Activated T-cell treated with anti-CD3 and anti-CD28 coated beads, Interleukin-2, amount 50 U/mL, for 4 hours (primary cell): Measurements from ENCODE around the gene HLA-DQB1. TPM values are rescaled to one million over a fixed set of nuclear protein-coding genes. Genes with fewer than 3 reads are reported as not detected.
"Not testable (repeated sequence)": the region's sequence is repeated elsewhere in the genome, so short reads cannot be mapped to it uniquely, and the experiment has no call there.

Source experiments
- ATAC-seq, 2 donors: fragments of 200-7000 bp; cut with Tn5 transposase; one replicate each; pipeline ENCODE4 v1.10.0; 2021
- DNase-seq: peaks from one replicate; pipeline ENCODE4 v3.0.0-alpha.2; 2020
- H3K27me3 Mint-ChIP-seq: one replicate; pipeline ENCODE4 v1.8.0; 2021; ENCODE audit warnings: low read depth, mixed read lengths
- H3K36me3 Mint-ChIP-seq: one replicate; pipeline ENCODE4 v1.8.0; 2022; ENCODE audit warnings: mixed read lengths; ENCODE audit not compliant: insufficient read depth
- H3K4me1 Mint-ChIP-seq: one replicate; pipeline ENCODE4 v1.8.0; 2021; ENCODE audit warnings: low read depth, mixed read lengths
- H3K4me3 Mint-ChIP-seq: one replicate; pipeline ENCODE4 v1.8.0; 2021; ENCODE audit warnings: mild to moderate bottlenecking, moderate library complexity, mixed read lengths
- H3K9me3 Mint-ChIP-seq: one replicate; pipeline ENCODE4 v1.8.0; 2021; ENCODE audit warnings: mixed read lengths
- total RNA-seq, 3 donors: library from RNA; stranded (reverse); gene quantifications; one replicate each; pipeline ENCODE4 v1.2.1, GENCODE V29; 2021

The HLA-DQB1 gene
- total RNA-seq = 10 to 100 TPM in 1 of 3 donors, 1 to 10 TPM in 2; 3.8 to 12.5 (median 6.2) TPM

GRCh38 chr6:32666420-32667300, at the start of gene HLA-DQB1:
Gene HLA-DQB1, minus strand, starts transcription at chr6:32666657. Its CDS starts 50 bp downstream, at chr6:32666607.
- H3K27me3 Mint-ChIP-seq = peaks cover 6% of the 10 kb centered on the region
- H3K9me3 Mint-ChIP-seq = no peaks in the 10 kb centered on the region
- H3K4me1 Mint-ChIP-seq = peaks cover 46% of the 10 kb centered on the region
- peak within 1 kb of the TSS; percentile 80 for H3K4me3 Mint-ChIP-seq
- ATAC-seq = peak; percentile 76 to 85
- DNase-seq = peak; percentile 46
- peaks cover 5% of the 10 kb centered on the region for H3K36me3 Mint-ChIP-seq

DNA sequence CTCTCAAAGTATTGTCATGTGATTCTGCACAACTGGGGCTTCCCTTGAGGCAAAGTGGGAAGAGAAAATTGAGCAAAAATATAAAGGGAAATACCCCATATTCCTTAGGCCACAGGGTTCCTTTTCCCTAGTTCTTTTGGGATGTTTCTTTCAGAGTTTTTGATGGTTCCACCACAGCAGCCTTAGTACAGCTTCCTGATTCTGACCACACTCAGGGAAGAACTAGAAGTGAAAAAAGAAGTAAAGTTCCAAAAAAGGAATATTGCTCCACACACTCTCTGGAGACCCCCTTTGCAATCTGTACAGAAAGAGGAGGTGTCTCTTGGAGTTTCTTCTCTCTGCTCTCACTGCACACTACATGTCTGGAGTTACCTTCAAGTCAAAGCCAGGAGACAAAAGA, 46.8 kb upstream of the HLA-DQB1 start:
- Mint-ChIP-seq H3K27me3 (no peaks in the 10 kb centered on the region), H3K36me3 (no peaks in the 10 kb centered on the region), H3K9me3 (no peaks in the 10 kb centered on the region), H3K4me3 (no peak overlapping the region), H3K4me1 (no peaks in the 10 kb centered on the region)
- ATAC-seq = no peak
- no peak for DNase-seq

- H3K4me3 Mint-ChIP-seq = no peak overlapping the region
- H3K36me3 Mint-ChIP-seq = no peaks in the 10 kb centered on the region
- ATAC-seq (no peak), DNase-seq (no peak)
- H3K4me1 Mint-ChIP-seq = no peaks in the 10 kb centered on the region
- peaks cover 4% of the 10 kb centered on the region for H3K9me3 Mint-ChIP-seq
- no peaks in the 10 kb centered on the region for H3K27me3 Mint-ChIP-seq
Observed at GRCh38 chr6:32709625-32710024, 43.2 kb upstream of the HLA-DQB1 start.

DNA sequence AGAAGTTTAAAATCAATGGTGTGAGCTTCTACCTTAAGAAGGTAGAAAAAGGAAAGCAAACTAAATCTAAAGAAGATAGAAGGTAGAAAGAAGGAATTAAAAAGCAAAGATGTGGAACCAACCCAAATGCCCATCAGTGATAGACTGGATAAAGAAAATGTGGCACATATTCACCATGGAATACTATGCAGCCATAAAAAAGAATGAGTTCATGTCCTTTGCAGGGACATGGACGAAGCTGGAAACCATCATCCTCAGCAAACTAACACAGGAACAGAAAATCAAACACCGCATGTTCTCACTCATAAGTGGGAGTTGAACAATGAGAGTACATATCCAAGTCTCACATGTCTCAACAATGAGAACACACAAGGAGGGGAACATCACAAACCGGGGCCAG, 38.7 kb upstream of the HLA-DQB1 start:
- ATAC-seq, H3K9me3 Mint-ChIP-seq, DNase-seq, H3K4me1 Mint-ChIP-seq, H3K36me3 Mint-ChIP-seq, H3K4me3 Mint-ChIP-seq: not testable (repeated sequence)
- H3K27me3 Mint-ChIP-seq = peaks cover 25% of the 10 kb centered on the region

DNA sequence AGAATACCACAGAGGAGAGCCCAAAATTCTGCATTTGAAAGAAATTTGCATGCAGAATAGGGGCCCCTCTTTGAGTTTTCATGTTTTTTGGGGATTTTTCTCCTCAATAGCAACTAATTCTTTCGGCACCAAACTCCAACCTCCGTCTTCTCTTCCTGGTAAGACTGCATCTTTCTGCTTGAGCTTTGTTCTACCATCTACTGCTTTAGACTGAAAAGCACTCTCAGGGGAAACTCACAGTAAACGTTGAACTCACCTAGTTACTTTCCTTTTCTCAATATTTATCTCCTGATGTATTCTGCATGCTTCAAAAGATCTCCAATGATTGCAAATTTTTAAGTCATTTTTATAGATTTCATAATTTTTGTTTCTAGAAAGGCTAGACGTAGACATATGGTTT, 36.9 kb upstream of the HLA-DQB1 start:
- peaks cover 4% of the 10 kb centered on the region for H3K9me3 Mint-ChIP-seq
- no peak for ATAC-seq

DNA sequence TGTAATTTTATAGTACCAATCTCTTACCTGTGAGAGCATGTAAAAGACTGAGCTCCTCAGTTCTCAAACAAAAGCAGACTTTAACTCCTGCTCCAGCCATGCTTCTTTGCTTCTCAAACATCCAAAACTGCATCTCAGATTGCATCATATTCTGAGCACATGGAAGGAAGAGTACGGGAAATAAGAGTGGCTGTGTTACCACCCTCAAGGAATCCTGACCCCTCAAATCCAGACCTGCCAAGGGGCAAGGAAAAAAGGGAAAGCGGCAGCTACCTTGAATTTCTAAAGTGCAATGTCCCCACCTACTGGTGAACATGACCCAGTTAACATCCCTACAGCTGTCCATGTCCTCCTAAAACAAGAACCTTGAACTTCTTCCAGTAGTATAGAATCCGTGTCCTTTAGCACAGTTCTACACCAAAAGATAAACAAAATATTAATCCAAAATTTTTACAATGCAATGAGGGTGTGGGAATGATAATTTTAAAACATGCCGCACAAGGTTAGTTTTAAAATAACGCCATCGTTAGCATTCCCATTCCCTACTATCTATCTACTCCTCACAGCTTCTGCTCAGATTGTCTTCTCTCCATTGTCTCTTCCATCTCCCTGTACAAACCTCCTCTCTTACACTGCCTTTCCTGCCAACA, 34.1 kb upstream of the HLA-DQB1 start:
- Mint-ChIP-seq H3K27me3 (peaks cover 29% of the 10 kb centered on the region), H3K4me3 (no peak overlapping the region), H3K4me1 (no peaks in the 10 kb centered on the region), H3K36me3 (no peaks in the 10 kb centered on the region), H3K9me3 (peaks cover 4% of the 10 kb centered on the region)
- ATAC-seq = peak in 1 of 2 donors; percentile 56
- DNase-seq = no peak

More for the DNA sequence above, 36.9 kb upstream of the HLA-DQB1 start:
- Mint-ChIP-seq H3K27me3 (peaks cover 25% of the 10 kb centered on the region), H3K36me3 (no peaks in the 10 kb centered on the region), H3K4me3 (no peak overlapping the region), H3K4me1 (no peaks in the 10 kb centered on the region)
- DNase-seq = no peak

GRCh38 chr6:32697031-32697430, 30.6 kb upstream of the HLA-DQB1 start:
- ATAC-seq = no peak
- Mint-ChIP-seq H3K4me3 (no peak overlapping the region), H3K27me3 (peaks cover 24% of the 10 kb centered on the region), H3K36me3 (no peaks in the 10 kb centered on the region), H3K4me1 (peaks cover under 1% of the 10 kb centered on the region), H3K9me3 (no peaks in the 10 kb centered on the region)
- no peak for DNase-seq

GRCh38 chr6:32692019-32692418, 25.6 kb upstream of the HLA-DQB1 start:
- Mint-ChIP-seq H3K27me3 (peaks cover 4% of the 10 kb centered on the region), H3K4me1 (peaks cover 14% of the 10 kb centered on the region), H3K9me3 (no peaks in the 10 kb centered on the region), H3K4me3 (no peak overlapping the region), H3K36me3 (no peaks in the 10 kb centered on the region)
- DNase-seq (peak; percentile 51), ATAC-seq (peak in 1 of 2 donors; percentile 37)

GRCh38 chr6:32689531-32690501, 23.4 kb upstream of the HLA-DQB1 start:
- H3K36me3 Mint-ChIP-seq = no peaks in the 10 kb centered on the region
- no peak overlapping the region for H3K4me3 Mint-ChIP-seq
- no peak for DNase-seq

DNA sequence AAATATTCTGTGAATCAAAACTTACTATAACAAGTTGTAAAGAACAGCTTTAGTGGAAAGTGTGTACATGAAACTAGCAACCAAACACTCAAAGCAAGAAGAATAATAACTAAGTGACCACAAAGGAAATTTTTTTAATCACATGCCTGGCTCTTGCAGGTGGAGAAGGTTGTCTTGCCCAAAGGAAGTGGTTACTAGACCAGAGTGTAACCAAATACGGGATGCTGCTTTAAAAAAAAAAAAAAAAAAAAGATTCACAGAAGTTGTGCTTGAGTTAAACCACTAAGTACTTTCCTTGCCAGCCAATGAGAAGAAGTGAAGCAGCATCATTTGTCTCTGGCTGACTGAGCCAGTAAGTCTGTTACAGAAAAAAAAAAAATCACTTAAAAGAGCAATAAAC, 19.1 kb upstream of the HLA-DQB1 start:
- Mint-ChIP-seq H3K9me3 (no peaks in the 10 kb centered on the region), H3K4me3 (peak overlapping the region; percentile 35)

More at GRCh38 chr6:32689531-32690501, 23.4 kb upstream of the HLA-DQB1 start:
- H3K27me3 Mint-ChIP-seq = peaks cover 4% of the 10 kb centered on the region
- H3K4me1 Mint-ChIP-seq = peaks cover 31% of the 10 kb centered on the region
- no peaks in the 10 kb centered on the region for H3K9me3 Mint-ChIP-seq
- no peak for ATAC-seq

GRCh38 chr6:32684246-32684645, 17.8 kb upstream of the HLA-DQB1 start:
- ATAC-seq (no peak), DNase-seq (no peak)
- H3K4me1 Mint-ChIP-seq = peaks cover 28% of the 10 kb centered on the region
- no peak overlapping the region for H3K4me3 Mint-ChIP-seq
- no peaks in the 10 kb centered on the region for H3K27me3 Mint-ChIP-seq
- peaks cover 1% of the 10 kb centered on the region for H3K9me3 Mint-ChIP-seq
- H3K36me3 Mint-ChIP-seq = no peaks in the 10 kb centered on the region

More for the DNA sequence above, 19.1 kb upstream of the HLA-DQB1 start:
- Mint-ChIP-seq H3K27me3 (no peaks in the 10 kb centered on the region), H3K4me1 (peaks cover 34% of the 10 kb centered on the region), H3K36me3 (no peaks in the 10 kb centered on the region)
- peak; percentile 10 for DNase-seq
- peak; percentile 89 to 93 for ATAC-seq

GRCh38 chr6:32680055-32680454, 13.6 kb upstream of the HLA-DQB1 start:
- Mint-ChIP-seq H3K9me3 (peaks cover 24% of the 10 kb centered on the region), H3K27me3 (no peaks in the 10 kb centered on the region), H3K4me3 (no peak overlapping the region), H3K36me3 (peaks cover 5% of the 10 kb centered on the region), H3K4me1 (peaks cover 11% of the 10 kb centered on the region)
- no peak for ATAC-seq
- no peak for DNase-seq

DNA sequence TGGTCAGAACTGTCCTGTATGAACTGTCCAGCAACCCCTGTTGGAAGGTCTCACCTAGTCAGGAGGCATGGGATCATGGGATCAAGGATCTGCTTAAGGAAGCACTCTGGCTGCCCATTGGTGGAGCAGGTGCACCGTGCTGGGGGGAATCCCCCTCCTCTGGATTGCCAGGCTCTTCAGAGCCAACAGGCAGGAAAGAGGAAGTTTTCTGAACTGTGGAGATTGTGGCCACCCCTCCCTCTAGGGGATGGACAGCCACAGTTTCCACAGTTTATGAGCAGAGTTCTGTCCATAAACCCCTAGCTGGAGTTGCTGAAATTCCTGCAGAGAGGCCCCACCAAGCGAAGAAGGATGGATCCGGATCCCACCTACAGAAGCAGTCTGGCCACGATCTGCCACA, 13.0 kb upstream of the HLA-DQB1 start:
- H3K27me3 Mint-ChIP-seq = no peaks in the 10 kb centered on the region
- peaks cover 9% of the 10 kb centered on the region for H3K4me1 Mint-ChIP-seq
- peaks cover 5% of the 10 kb centered on the region for H3K36me3 Mint-ChIP-seq
- ATAC-seq (no peak), DNase-seq (no peak)
- peaks cover 24% of the 10 kb centered on the region for H3K9me3 Mint-ChIP-seq
- no peak overlapping the region for H3K4me3 Mint-ChIP-seq

- ATAC-seq, DNase-seq, H3K4me3 Mint-ChIP-seq, H3K27me3 Mint-ChIP-seq, H3K36me3 Mint-ChIP-seq, H3K4me1 Mint-ChIP-seq: not testable (repeated sequence)
- H3K9me3 Mint-ChIP-seq = peaks cover 28% of the 10 kb centered on the region
Observed at GRCh38 chr6:32674123-32674522, 7.7 kb upstream of the HLA-DQB1 start.
